H1 (cell line): Measurements from ENCODE around the gene HOOK1. TPM values are rescaled to one million over a fixed set of nuclear protein-coding genes. Genes with fewer than 3 reads are reported as not detected.

Experiments
- CTCF ChIA-PET: fragments of 300-600 bp; sonication (Branson Sonifier 250); formaldehyde crosslinking; loops from one replicate; lab custom pipeline; 2021; ENCODE audit not compliant: partially characterized antibody; lab: Charles Lee
- POLR2A ChIA-PET: fragments of 300-600 bp; sonication (Branson Sonifier 250); formaldehyde crosslinking; loops from one replicate; lab custom pipeline; 2021; ENCODE audit warnings: inconsistent platforms; ENCODE audit not compliant: partially characterized antibody; lab: Charles Lee
- DNase-seq, 2 experiments: peaks; one replicate each; pipeline versions ENCODE4 v3.0.0 to v3.0.0-alpha.2; 2010 to 2022; ENCODE audit warnings: low spot score in 2 of 2, low read depth in 1 of 2, mixed read lengths in 1 of 2
- FAIRE-seq: peaks from 2 replicates; lab custom pipeline; 2011; peaks lifted over from hg19 to GRCh38; lab: Jason Lieb, UNC
- H2AFZ ChIP-seq: 2 replicates; pipeline ENCODE4 v1.8.1; 2012; ENCODE audit warnings: low read length, inconsistent platforms
- H2AK5ac ChIP-seq: 2 replicates; pipeline ENCODE4 v1.6.1; 2013; ENCODE audit warnings: low read depth, low read length
- H2BK120ac ChIP-seq: replicated peaks from 2 replicates; pipeline ENCODE3; 2013; ENCODE audit warnings: low read depth, low read length, inconsistent platforms
- H2BK12ac ChIP-seq: 2 replicates; pipeline ENCODE4 v1.6.1; 2013; ENCODE audit warnings: low read depth, low read length
- H2BK15ac ChIP-seq: 2 replicates; pipeline ENCODE4 v1.6.1; 2013; ENCODE audit warnings: low read length
- H2BK20ac ChIP-seq: 2 replicates; pipeline ENCODE4 v1.6.1; 2013; ENCODE audit warnings: low read length
- H2BK5ac ChIP-seq: 2 replicates; pipeline ENCODE4 v1.6.1; 2013; ENCODE audit warnings: low read depth, low read length
- H3K14ac ChIP-seq: 2 replicates; pipeline ENCODE4 v1.6.1; 2013; ENCODE audit warnings: inconsistent platforms; ENCODE audit not compliant: insufficient read length
- H3K18ac ChIP-seq: 2 replicates; pipeline ENCODE4 v1.6.1; 2013; ENCODE audit warnings: low read length; ENCODE audit errors: extremely low read depth
- H3K23ac ChIP-seq: 2 replicates; pipeline ENCODE4 v1.6.1; 2013; ENCODE audit warnings: inconsistent platforms; ENCODE audit not compliant: insufficient read length
- H3K23me2 ChIP-seq: 2 replicates; pipeline ENCODE4 v1.6.1; 2013; ENCODE audit warnings: low read depth, low read length
- H3K27ac ChIP-seq: 2 replicates; pipeline ENCODE4 v1.6.1; 2011; ENCODE audit warnings: low read depth, low read length, inconsistent platforms
- H3K27me3 ChIP-seq, 4 experiments: replicated peaks in 1 of 4; 1 replicate in 1 of 4; 2 replicates in 3 of 4; pipeline versions ENCODE4 v1.6.1 to v1.8.1; 2011 to 2013; ENCODE audit warnings: low read length in 3 of 4, mild to moderate bottlenecking in 3 of 4, inconsistent platforms in 2 of 4, mixed read lengths in 2 of 4, moderate library complexity in 1 of 4; ENCODE audit not compliant: control insufficient read depth in 3 of 4, insufficient read depth in 3 of 4; ENCODE audit errors: extremely low read depth in 1 of 4
- H3K36me3 ChIP-seq, 4 experiments: 2 replicates each; pipeline versions ENCODE4 v1.6.1 to v1.8.1; 2011 to 2013; ENCODE audit warnings: mild to moderate bottlenecking in 4 of 4, low read length in 3 of 4, moderate library complexity in 2 of 4, control low read depth in 1 of 4, inconsistent platforms in 1 of 4; ENCODE audit not compliant: insufficient read depth in 4 of 4, control insufficient read depth in 2 of 4
- H3K4ac ChIP-seq: replicated peaks from 2 replicates; pipeline ENCODE3; 2013; ENCODE audit warnings: low read length, low read depth, mixed read lengths, inconsistent platforms; ENCODE audit not compliant: insufficient read length
- H3K4me1 ChIP-seq, 4 experiments: replicated peaks in 1 of 4; 1 replicate in 1 of 4; 2 replicates in 3 of 4; pipeline versions ENCODE4 v1.6.1 to v1.8.1; 2011 to 2013; ENCODE audit warnings: low read length in 3 of 4, inconsistent platforms in 2 of 4, mixed read lengths in 1 of 4; ENCODE audit not compliant: insufficient read depth in 4 of 4, control insufficient read depth in 3 of 4
- H3K4me2 ChIP-seq, 2 experiments: 2 replicates each; pipeline versions ENCODE4 v1.6.1 to v1.8.1; 2011 to 2013; ENCODE audit warnings: low read depth in 2 of 2, low read length in 2 of 2, control low read depth in 1 of 2, inconsistent platforms in 1 of 2, mild to moderate bottlenecking in 1 of 2; ENCODE audit not compliant: insufficient read depth in 1 of 2
- H3K4me3 ChIP-seq, 4 experiments: fragments of 200-600, 300-600 bp in 1 of 4; sonication (generic), shearing (Covaris generic), sonication (Bioruptor Twin) in 1 of 4; 2 replicates each; pipeline versions ENCODE4 v1.5.1 to v1.8.1; 2011 to 2016; ENCODE audit warnings: low read length in 4 of 4, low read depth in 3 of 4, control low read depth in 2 of 4, inconsistent platforms in 2 of 4, mild to moderate bottlenecking in 2 of 4, mixed read lengths in 1 of 4, moderate library complexity in 1 of 4; ENCODE audit not compliant: insufficient read depth in 2 of 4; ENCODE audit errors: extremely low read depth in 1 of 4
- H3K56ac ChIP-seq: replicated peaks from 2 replicates; pipeline ENCODE3; 2013; ENCODE audit warnings: low read depth, mild to moderate bottlenecking, mixed read lengths, low read length, inconsistent platforms; ENCODE audit not compliant: insufficient read length
- H3K79me1 ChIP-seq: 2 replicates; pipeline ENCODE4 v1.6.1; 2013; ENCODE audit warnings: low read depth, low read length, control low read depth
- H3K79me2 ChIP-seq, 2 experiments: 2 replicates each; pipeline versions ENCODE4 v1.6.1 to v1.8.1; 2012 to 2013; ENCODE audit warnings: low read length in 2 of 2, mild to moderate bottlenecking in 2 of 2, inconsistent platforms in 1 of 2; ENCODE audit not compliant: insufficient read depth in 2 of 2, control insufficient read depth in 1 of 2
- H3K9ac ChIP-seq, 4 experiments: replicated peaks in 1 of 4; 1 replicate in 1 of 4; 2 replicates in 3 of 4; pipeline versions ENCODE4 v1.6.1 to v1.8.1; 2011 to 2013; ENCODE audit warnings: low read depth in 3 of 4, low read length in 3 of 4, control low read depth in 2 of 4, mild to moderate bottlenecking in 2 of 4, moderate library complexity in 2 of 4, inconsistent platforms in 1 of 4; ENCODE audit errors: extremely low read depth in 1 of 4
- H3K9me3 ChIP-seq, 2 experiments: 2 replicates each; pipeline versions ENCODE4 v1.6.1 to v1.8.1; 2012 to 2013; ENCODE audit warnings: mild to moderate bottlenecking in 2 of 2, moderate library complexity in 2 of 2, control low read depth in 1 of 2, inconsistent platforms in 1 of 2, low read depth in 1 of 2, low read length in 1 of 2, mixed read lengths in 1 of 2; ENCODE audit not compliant: insufficient read depth in 2 of 2
- H4K20me1 ChIP-seq, 2 experiments: replicated peaks in 1 of 2; 2 replicates each; pipeline versions ENCODE3 to v1.8.1; 2011 to 2013; ENCODE audit warnings: inconsistent platforms in 2 of 2, low read length in 2 of 2, mild to moderate bottlenecking in 1 of 2; ENCODE audit not compliant: insufficient read depth in 2 of 2, control insufficient read depth in 1 of 2
- H4K5ac ChIP-seq: 2 replicates; pipeline ENCODE4 v1.6.1; 2013; ENCODE audit warnings: low read length, low read depth, mixed read lengths, inconsistent platforms; ENCODE audit not compliant: insufficient read length
- H4K8ac ChIP-seq: 2 replicates; pipeline ENCODE4 v1.8.0; 2013; ENCODE audit warnings: mild to moderate bottlenecking, moderate library complexity, low read length, inconsistent platforms; ENCODE audit not compliant: insufficient read depth; ENCODE audit errors: extremely low read depth
- H4K91ac ChIP-seq: replicated peaks from 2 replicates; pipeline ENCODE3; 2013; ENCODE audit warnings: low read length, mixed read lengths, inconsistent platforms; ENCODE audit not compliant: insufficient read length
- ATF2 ChIP-seq: IDR thresholded peaks from 2 replicates; pipeline ENCODE4 v1.6.1; 2012; ENCODE audit warnings: low read length, inconsistent platforms
- BCL11A ChIP-seq, 2 experiments: IDR thresholded peaks; one replicate each; pipeline ENCODE4 v1.6.1; 2011; ENCODE audit warnings: low read depth in 2 of 2, low read length in 2 of 2, mild to moderate bottlenecking in 2 of 2
- E2F6 ChIP-seq: IDR thresholded peaks from 2 replicates; pipeline ENCODE4 v1.6.1; 2012; ENCODE audit warnings: inconsistent platforms
- EGR1 ChIP-seq: IDR thresholded peaks from 2 replicates; pipeline ENCODE4 v1.6.1; 2011; ENCODE audit warnings: low read depth, low read length, borderline replicate concordance
- GTF2F1 ChIP-seq: IDR thresholded peaks from 2 replicates; pipeline ENCODE4 v1.6.1; 2012; ENCODE audit warnings: low read depth, low read length, improper control_type of control experiment, borderline replicate concordance
- KDM5A ChIP-seq: fragments of 200-600 bp; IDR thresholded peaks from 2 replicates; pipeline ENCODE4 v1.7.1; 2012; ENCODE audit warnings: mild to moderate bottlenecking, low read length, inconsistent platforms, mixed read lengths
- MAFK ChIP-seq: IDR thresholded peaks from 2 replicates; pipeline ENCODE4 v1.6.1; 2012; ENCODE audit warnings: low read depth, mild to moderate bottlenecking, improper control_type of control experiment, low read length
- MAX ChIP-seq: IDR thresholded peaks from 2 replicates; pipeline ENCODE4 v1.6.1; 2012; ENCODE audit warnings: inconsistent platforms
- POLR2AphosphoS5 ChIP-seq: IDR thresholded peaks from 2 replicates; pipeline ENCODE4 v1.6.1; 2011; ENCODE audit warnings: low read depth, low read length
- RNF2 ChIP-seq: fragments of 200-900, 300-1000 bp; sonication (generic); IDR thresholded peaks from 2 replicates; pipeline ENCODE4 v1.7.1; 2016; ENCODE audit warnings: borderline replicate concordance, low read depth, mild to moderate bottlenecking, antibody characterized with exemption, low read length; ENCODE audit not compliant: poor library complexity, severe bottlenecking; ENCODE audit errors: missing control alignments
- SRF ChIP-seq: IDR thresholded peaks from 2 replicates; pipeline ENCODE4 v1.6.1; 2011; ENCODE audit warnings: mild to moderate bottlenecking, low read depth, low read length, moderate library complexity
- SUZ12 ChIP-seq: fragments of 200-600 bp; sonication (generic); IDR thresholded peaks from 2 replicates; pipeline ENCODE4 v1.6.1; 2012; ENCODE audit warnings: mild to moderate bottlenecking, inconsistent platforms, low read length, moderate library complexity, mixed read lengths
- WGBS, 2 experiments: shearing (Covaris generic) in 1 of 2; methylation state at CpG; one replicate each; pipeline versions ENCODE4 v1.1.6 to v1.1.7; 2013 to 2015; ENCODE audit warnings: low lambda C conversion rate in 2 of 2, mixed read lengths in 2 of 2, inconsistent platforms in 1 of 2, low coverage in 1 of 2, missing lambda C conversion rate in 1 of 2; ENCODE audit not compliant: insufficient replicate concordance in 2 of 2, insufficient coverage in 1 of 2, insufficient read length in 1 of 2; ENCODE audit errors: extremely low coverage in 1 of 2, missing lambda C conversion rate in 1 of 2; 5-methylcytosine and 5-hydroxymethylcytosine counted together
- polyA plus RNA-seq, 7 experiments: library from polyadenylated mRNA; depleted of rRNA in 3 of 7; stranded (reverse) in 5 of 7; unstranded in 2 of 7; fragments of >200 nt in 5 of 7; fragments of 200-250 nt in 2 of 7; gene quantifications; 1 replicate in 5 of 7; 2 replicates in 1 of 7; 4 replicates in 1 of 7; pipeline versions ENCODE4 v1.2.1 to v1.2.3, GENCODE V29; 2011 to 2013; ENCODE audit warnings: missing spikeins in 2 of 7, mixed read lengths in 2 of 7
- total RNA-seq: library from RNA; stranded (reverse); fragmentation: NEBNext Ultra II Directional; extraction: Animal tissue kit (Norgen Biotek cat#: 25700); gene quantifications from 2 replicates; pipeline ENCODE4 v1.2.1, GENCODE V29; 2021

Gene HOOK1
- total and polyA plus RNA-seq, 2 of the 8 experiments (the other 6 are each of a cell fraction or from before 2014, with no cell fraction given): 5.6 to 34.5 TPM

- ChIA-PET CTCF (no interaction called here), POLR2A (no interaction called here)
- H3K9me3 ChIP-seq: no peaks in the 10 kb centered on the region
- H2BK120ac ChIP-seq: no peak overlapping the region
- no peak overlapping the region for H3K4me3 ChIP-seq
- H3K14ac ChIP-seq: no peak overlapping the region
- H3K56ac ChIP-seq: no peak overlapping the region
- no peak overlapping the region for H3K4ac ChIP-seq
- no peaks in the 10 kb centered on the region for H3K27me3 ChIP-seq
- H2AFZ ChIP-seq: no peak overlapping the region
- H3K27ac ChIP-seq: no peak overlapping the region
- no peak overlapping the region for H4K91ac ChIP-seq
- no peak overlapping the region for H2BK20ac ChIP-seq
- H2BK15ac ChIP-seq: no peak overlapping the region
- H4K20me1 ChIP-seq: no peaks in the 10 kb centered on the region
- no peak for DNase-seq
- peaks cover 0 to 5% of the 10 kb centered on the region in 2 experiments; a peak in 1 of 4 replicates for H3K79me2 ChIP-seq
- no peak overlapping the region for H2AK5ac ChIP-seq
- H3K36me3 ChIP-seq: peaks cover 0 to 3% (median under 1%) of the 10 kb centered on the region in 4 experiments; a peak in 2 of 8 replicates
- no peak for FAIRE-seq
- H2BK5ac ChIP-seq: no peak overlapping the region
- H4K8ac ChIP-seq: no peak overlapping the region
- H3K18ac ChIP-seq: no peak overlapping the region
- H3K79me1 ChIP-seq: no peaks in the 10 kb centered on the region
- no peak overlapping the region for H3K4me2 ChIP-seq
- H3K23ac ChIP-seq: no peak overlapping the region
- WGBS, 2 experiments: 86% methylated on average over 1 of the region's 1 CpG; no CpG with 5 or more reads in 1 of the 2 experiments
- no peak overlapping the region for H4K5ac ChIP-seq
- H3K4me1 ChIP-seq: no peaks in the 10 kb centered on the region
- no peaks in the 10 kb centered on the region for H3K23me2 ChIP-seq
- H2BK12ac ChIP-seq: no peak overlapping the region
- no peak overlapping the region for H3K9ac ChIP-seq
- TF ChIP-seq EGR1: no peak
- TF ChIP-seq ATF2: no peak
- no peak for TF ChIP-seq MAX
- TF ChIP-seq GTF2F1: no peak
- no peak for TF ChIP-seq KDM5A
- TF ChIP-seq SRF: no peak
- no peak for TF ChIP-seq POLR2AphosphoS5
- TF ChIP-seq SUZ12: no peak
- no peak for TF ChIP-seq MAFK
- TF ChIP-seq RNF2: no peak
- TF ChIP-seq BCL11A (IDR thresholded peaks at IDR 0.05; ENCODE audit: low read depth in 2 of 2, low read length in 2 of 2): no peak
- TF ChIP-seq E2F6: no peak
These were observed 13.4 kb downstream of the HOOK1 start for GRCh38 chr1:59828160-59828559.
